HG03520 (cell line): ENCODE measurements around the gene LIME1.
"Not testable (repeated sequence)": the region's sequence is repeated elsewhere in the genome, so short reads cannot be mapped to it uniquely, and the experiment has no call there.

Experiments
- ATAC-seq: cut with Tn5 transposase; IDR thresholded peaks from one replicate; pipeline ENCODE4 v1.9.1; 2021; ENCODE audit warnings: mild to moderate bottlenecking, moderate library complexity; ENCODE audit not compliant: unreplicated experiment

Gene LIME1

GRCh38 chr20:63769891-63770474 is 33.5 kb downstream of the LIME1 start:
- ATAC-seq, result no peak

DNA sequence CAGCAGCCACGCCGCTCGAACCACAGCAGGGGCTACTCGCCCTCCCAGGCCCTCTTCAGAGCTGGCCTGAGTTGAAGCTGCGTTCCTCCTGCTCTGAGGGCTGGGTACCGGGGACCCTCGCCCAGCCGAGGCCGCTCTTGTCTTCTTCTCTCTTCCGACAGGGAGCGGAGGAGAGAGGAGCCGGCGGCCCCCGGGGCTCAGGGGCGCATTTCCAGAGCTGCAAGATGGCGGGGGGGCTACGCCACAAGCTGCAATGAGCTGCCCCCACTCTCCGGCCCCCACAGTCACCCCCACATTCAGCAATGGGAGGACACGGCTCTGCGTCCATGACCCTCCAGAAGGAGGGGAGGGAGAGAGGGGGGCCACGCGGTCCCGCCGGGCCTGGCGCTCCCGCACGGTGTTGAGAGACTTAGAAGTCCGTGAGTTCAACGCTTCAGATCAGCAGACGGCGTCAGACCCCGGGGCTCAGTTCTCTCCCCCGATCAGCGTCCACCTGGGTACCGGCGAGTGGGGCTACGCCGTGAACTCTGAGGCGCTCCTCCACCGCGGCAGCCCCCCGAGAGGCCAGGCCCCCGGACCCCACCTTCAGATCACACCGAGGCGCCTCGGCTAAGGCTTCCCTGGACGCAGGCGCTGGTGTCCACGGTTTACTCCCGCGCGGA is 34.7 kb downstream of the LIME1 start:
- ATAC-seq, result no peak

DNA sequence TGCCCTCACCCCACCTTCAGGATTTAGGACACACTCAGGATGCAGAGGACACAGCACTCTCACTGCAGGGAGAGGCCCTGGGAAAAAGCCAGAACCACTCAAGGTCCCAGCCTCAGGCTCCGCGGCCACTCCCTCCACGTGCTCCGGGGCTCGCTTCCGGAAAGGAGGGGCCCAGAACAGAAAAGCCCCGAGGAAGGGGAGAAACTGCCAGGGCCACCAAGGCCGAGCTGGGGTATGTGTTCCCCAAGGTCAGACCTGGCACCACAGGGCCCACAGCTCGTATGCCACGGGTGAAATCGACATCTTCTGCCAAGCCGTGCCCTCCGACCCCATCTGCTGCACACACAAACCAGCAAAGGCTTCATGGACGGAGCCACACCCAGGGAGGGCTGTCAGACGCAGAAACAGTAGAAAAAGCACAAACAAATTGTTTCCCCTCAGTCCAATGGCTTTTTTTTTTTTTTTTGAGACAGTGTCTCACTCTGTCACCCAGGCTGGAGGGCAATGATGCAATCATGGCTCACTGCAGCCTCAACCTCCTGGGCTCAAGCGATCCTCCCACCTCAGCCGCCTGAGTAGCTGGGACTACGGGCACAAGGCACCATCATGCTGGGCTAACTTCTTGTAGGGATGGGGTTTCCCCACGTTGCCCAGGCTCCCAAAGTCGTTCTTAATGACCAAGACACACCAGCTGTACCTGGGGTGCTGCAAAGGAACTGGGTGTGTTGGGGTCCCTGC is 36.5 kb downstream of the LIME1 start:
- ATAC-seq, result no peak

DNA sequence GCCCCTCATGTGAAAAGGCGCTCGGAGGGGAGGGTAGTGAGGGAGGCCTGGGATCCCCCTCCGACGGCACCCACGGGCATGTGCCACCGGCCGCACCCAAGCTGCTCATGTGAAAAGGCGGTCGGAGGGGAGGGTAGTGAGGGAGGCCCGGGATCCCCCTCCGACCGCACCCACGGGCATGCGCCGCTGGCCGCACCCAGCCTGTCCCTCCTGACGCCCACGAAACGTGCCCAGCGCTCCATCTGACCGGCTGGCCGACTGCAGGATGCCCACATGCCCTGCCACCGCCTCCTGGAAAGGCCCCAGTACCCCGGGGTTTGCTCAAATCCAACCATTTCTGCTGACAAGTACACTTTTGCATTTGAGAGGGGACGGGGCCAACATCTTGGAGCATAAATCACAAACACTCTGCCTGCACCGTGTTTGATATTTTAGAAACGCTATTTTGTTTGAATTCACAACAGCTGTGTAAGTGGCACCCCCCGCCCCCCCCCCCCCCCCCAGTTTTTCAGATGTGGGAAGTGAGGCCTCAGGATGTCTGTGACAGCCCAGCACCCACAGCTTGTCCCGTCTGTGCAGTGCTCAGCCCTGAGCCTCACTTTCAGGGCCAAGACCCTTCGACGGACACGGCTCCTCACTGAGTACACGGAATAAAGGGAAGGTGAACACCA is 37.2 kb downstream of the LIME1 start:
- ATAC-seq, result no peak

DNA sequence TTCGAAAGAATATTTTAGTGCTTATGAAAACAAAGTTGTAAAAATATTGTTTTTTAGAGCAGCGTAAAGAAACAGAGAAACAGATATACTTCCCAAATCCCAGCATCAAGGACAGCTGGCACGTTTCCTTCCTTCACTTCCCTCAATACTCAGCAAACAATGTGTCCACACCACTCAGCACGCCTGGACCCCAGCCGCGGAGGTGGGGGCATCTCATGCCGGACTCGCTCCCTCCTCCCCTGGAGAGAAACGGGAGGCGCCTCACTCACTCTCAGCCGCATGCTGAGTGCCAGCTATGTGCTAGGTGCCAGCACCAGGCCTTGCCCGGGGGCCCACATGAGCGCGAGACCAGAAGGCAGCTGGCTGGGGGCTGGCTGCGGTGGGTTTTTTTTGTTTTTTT is 37.8 kb downstream of the LIME1 start:
- no peak for ATAC-seq

DNA sequence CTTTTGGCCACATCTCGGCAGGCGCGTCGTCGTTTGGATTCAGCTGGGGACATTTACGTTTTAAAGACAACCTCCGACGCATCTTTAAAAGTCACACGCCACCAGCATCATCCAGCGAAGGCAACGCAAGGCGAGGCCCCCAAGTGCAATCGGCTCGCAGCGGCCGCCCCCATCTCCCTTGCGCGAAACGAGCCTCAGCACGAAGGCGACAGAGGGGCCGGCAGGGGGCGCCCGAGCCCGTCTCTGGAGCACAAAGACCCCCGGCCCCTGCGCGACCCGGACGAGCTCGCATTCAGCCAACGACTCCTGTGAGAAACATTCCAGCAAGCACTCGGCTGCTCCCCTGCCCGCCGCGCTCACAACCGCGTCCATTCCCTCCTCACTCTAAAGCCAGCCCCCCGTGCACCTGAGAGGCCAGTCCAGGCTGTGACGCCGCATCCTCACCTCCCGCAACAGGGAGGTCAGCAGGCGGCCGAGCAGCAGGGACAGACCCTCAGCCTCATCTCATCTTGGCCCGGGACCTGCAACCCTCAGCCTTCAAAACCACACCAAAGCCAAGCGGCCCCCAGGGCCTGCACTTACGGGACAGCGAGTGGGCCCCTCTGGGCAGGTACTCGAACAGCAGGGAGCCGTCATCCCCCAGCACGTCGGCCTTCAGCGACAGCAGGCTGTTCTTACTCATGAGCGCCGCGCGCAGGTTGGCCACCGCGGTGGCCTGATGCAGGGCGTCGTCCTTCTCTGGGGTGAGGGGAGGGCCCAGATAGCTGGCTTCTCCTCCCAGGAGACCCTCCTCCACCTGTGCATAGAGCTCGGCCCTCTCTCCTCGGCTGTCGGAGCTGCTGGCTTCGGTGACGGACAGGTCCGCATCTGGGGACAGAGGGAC is 38.9 kb downstream of the LIME1 start:
- no peak for ATAC-seq

DNA sequence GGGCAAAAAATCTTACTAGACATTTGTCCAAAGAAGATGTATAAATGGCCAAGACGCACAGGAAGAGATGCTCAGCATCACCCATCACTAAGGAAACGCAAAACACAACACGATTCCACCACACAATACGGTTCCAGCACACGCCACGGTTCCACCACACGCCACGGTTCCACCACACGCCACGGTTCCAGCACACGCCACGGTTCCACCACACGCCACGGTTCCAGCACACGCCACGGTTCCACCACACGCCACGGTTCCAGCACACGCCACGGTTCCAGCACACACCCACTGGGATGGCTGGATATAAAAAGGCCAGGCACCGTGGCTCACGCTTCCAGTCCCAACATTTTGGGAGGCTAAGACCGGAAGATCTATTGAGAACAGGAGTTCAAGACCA is 40.4 kb downstream of the LIME1 start:
- ATAC-seq, result not testable (repeated sequence)

- ATAC-seq, result no peak
These were observed 41.1 kb downstream of the LIME1 start for GRCh38 chr20:63777614-63778013.

DNA sequence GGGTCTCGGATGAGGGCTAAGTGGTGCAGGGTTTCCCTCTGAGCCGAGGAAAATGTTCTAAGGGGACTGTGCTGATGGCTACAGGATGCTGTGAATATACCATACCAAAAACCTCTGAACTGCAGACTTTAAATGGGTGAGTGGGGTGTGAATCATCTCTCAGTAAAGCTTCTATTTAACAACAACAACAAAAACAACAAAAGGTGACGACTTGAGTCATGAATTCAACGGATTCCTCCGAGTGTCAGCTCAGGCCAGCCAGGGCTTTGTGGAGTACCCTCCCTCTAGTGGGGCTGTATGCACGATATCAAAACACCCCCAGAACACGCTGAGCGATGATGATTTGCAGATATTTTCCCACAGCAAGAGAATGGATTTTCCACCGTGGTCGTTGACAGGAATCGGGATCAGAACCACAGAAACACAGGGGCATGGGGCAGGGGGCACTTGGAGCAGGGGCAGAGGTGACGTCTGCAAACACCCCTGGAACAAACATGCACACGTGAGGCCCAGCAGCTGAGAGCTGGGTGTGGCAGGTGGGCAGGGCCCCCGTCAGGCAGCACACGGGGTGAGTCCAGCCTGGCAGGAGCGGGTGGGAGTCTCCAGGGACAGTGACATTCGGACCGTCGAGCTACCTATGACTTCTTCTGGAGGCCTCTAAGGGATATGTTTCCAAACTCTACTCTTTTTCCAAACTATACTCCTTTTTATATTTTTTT is 41.7 kb downstream of the LIME1 start:
- ATAC-seq, result no peak

GRCh38 chr20:63778857-63779256 is 42.4 kb downstream of the LIME1 start:
- ATAC-seq, result no peak

- no peak for ATAC-seq
These were observed 44.7 kb downstream of the LIME1 start for GRCh38 chr20:63781181-63781580.

DNA sequence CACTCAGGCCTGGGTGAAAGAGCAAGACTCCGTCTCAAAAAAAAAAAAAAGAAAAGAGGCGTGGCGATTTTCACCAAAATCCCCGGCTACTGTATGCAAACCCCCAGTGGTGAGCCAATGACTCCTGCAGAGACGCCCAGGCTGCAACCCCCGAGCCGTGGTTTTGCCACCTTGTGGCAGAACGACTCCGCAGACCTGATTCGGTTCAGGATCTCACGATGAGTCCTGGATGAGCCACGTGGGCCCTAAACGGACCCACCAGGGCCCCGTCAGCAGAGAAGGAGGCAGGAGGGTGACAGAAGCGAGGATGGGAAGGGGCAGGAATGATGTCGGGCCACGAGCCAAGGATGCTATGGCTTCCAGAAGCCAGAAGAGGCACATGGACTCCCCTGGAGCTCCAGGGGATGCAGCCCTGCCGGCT is 45.6 kb downstream of the LIME1 start:
- ATAC-seq, result no peak

DNA sequence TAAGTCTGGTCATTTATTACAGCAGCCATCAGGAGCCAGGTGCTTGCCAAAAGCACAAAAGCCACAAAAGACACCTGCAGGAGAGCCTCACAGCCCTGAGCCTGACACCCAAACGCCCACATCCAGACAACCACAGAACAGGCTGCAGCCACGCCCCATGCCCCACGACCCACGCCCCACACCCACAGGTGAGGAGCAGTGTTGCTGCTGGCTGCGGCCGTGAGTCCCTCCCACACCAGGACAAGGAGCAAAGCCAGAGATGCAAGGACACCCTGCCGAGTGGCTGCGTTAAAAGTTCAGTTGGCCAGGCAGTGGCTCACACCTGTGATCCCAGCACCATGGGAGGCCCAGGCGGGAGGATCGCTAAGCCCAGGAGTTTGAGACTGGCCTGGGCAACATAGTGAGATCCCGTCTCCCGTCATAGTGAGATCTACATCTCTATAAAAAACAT is 46.1 kb downstream of the LIME1 start:
- no peak for ATAC-seq

DNA sequence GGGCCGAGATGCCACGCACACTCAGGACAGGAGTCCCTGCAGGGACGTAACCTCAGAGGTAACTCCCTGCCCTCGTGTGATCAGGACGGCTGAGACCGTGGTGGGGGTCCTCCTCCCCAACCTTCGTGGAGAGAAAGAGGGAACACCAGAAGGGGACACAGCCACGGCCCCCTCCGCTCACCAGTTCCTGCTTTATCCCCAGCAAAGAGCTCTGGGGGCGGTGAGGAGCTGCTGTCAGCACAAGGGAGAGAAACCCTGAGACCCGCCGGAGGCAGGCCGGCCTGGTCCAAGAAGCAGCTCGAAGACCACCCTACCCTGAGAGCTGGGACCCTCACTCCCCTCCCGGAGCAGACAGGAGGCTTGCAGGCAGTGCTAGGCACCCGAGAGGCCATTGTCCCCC is 47.5 kb downstream of the LIME1 start:
- no peak for ATAC-seq

DNA sequence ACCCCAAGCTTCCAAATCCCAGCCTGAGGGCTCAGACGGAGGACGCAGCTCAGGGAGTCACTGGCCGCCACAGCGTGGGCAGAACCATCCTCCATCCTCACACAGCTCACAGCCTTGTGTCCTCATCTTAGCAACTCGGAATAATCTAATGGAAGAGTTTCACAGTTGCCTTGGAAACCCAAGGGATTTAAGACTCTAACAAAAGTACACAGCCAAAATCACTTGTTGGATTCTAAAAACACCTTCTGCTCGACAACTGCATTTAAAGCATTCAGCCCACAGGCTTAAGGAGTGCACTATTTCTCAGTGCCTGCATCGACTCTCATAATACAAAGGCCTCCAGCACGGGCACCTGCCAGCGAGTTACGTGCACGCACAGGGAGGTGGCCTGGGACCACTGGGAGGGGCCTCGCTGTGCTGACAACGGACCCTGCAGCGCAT is 49.2 kb downstream of the LIME1 start:
- ATAC-seq, result no peak

DNA sequence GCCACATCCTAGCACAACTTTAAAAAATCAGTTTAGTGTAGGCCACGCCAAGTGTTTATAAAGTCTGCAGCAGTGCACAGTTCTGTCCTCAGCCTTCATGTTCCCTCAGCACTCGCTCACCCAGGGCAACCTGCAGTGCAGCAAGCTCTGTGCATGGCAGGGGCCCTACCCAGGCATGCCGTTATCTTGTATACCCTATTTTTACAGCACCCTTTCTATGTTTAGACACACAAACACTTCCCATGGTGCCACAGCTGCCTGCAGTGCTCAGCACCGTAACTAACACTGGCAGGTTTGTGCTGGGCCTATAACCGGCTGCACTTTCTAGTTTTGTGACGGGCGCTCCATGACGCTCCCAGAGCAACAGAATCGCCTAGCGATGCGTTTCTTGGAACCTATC is 50.8 kb downstream of the LIME1 start:
- ATAC-seq, result no peak

DNA sequence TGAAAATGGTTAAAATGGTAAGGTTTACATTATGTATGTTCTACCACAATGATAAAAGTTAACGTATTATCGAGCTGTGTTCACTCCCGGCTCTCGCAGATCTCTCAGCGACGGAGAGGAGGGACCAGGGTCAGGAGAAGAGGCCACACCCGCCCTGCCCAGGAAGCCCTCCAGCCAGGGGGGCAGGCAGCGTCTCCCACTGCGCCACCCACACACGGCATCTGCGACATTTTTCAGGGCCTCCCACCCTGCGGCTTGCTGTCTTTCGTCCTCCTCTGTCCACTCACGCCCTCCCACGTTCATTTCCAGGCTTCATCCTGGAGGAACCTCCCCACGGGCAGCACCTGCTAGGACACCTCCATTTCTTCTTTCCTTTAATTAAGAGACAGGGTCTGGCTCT is 51.3 kb downstream of the LIME1 start:
- no peak for ATAC-seq
